SU-DHL-6 (cell line): ENCODE results near the gene PRF1.

Experiments
- EZH2phosphoT487 ChIP-seq: fragments of 200-600 bp; sonication (generic), shearing (Covaris generic); conservative IDR thresholded peaks from 2 replicates; pipeline ENCODE4 v1.6.1; 2018; ENCODE audit warnings: mild to moderate bottlenecking, antibody characterized with exemption, low read length, moderate library complexity, mixed read lengths
- TF ChIP-seq, protein P1 (sequence below): fragments of 200-600 bp; sonication (generic); IDR thresholded peaks from one replicate; pipeline ENCODE4 v1.5.1; 2017; ENCODE audit warnings: antibody characterized with exemption, mild to moderate bottlenecking, low read length, moderate library complexity; ENCODE audit not compliant: insufficient read depth, poor library complexity, severe bottlenecking

GRCh38 chr10:70561070-70561469, 41.5 kb downstream of the PRF1 start:
- TF ChIP-seq, protein P1, sequence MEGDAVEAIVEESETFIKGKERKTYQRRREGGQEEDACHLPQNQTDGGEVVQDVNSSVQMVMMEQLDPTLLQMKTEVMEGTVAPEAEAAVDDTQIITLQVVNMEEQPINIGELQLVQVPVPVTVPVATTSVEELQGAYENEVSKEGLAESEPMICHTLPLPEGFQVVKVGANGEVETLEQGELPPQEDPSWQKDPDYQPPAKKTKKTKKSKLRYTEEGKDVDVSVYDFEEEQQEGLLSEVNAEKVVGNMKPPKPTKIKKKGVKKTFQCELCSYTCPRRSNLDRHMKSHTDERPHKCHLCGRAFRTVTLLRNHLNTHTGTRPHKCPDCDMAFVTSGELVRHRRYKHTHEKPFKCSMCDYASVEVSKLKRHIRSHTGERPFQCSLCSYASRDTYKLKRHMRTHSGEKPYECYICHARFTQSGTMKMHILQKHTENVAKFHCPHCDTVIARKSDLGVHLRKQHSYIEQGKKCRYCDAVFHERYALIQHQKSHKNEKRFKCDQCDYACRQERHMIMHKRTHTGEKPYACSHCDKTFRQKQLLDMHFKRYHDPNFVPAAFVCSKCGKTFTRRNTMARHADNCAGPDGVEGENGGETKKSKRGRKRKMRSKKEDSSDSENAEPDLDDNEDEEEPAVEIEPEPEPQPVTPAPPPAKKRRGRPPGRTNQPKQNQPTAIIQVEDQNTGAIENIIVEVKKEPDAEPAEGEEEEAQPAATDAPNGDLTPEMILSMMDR: no peak
- TF ChIP-seq EZH2phosphoT487: no peak
